PC-3 (cell line): ENCODE measurements around the gene PDGFRA.
"Not testable (repeated sequence)": the region's sequence is repeated elsewhere in the genome, so short reads cannot be mapped to it uniquely, and the experiment has no call there.

ENCODE experiments used
- EZH2phosphoT487 ChIP-seq: fragments of 300-600 bp; sonication (generic); IDR thresholded peaks from 2 replicates; pipeline ENCODE4 v1.6.1; 2018; ENCODE audit warnings: mild to moderate bottlenecking, antibody characterized with exemption, low read length, borderline replicate concordance
- TF ChIP-seq, protein P1 (sequence below): fragments of 300-600 bp; sonication (generic); conservative IDR thresholded peaks from 2 replicates; pipeline ENCODE4 v1.5.1; 2017; ENCODE audit warnings: antibody characterized with exemption, low read depth, mild to moderate bottlenecking, low read length

GRCh38 chr4:54252312-54252711 lies 23.2 kb downstream of the PDGFRA start:
- TF ChIP-seq, protein P1, sequence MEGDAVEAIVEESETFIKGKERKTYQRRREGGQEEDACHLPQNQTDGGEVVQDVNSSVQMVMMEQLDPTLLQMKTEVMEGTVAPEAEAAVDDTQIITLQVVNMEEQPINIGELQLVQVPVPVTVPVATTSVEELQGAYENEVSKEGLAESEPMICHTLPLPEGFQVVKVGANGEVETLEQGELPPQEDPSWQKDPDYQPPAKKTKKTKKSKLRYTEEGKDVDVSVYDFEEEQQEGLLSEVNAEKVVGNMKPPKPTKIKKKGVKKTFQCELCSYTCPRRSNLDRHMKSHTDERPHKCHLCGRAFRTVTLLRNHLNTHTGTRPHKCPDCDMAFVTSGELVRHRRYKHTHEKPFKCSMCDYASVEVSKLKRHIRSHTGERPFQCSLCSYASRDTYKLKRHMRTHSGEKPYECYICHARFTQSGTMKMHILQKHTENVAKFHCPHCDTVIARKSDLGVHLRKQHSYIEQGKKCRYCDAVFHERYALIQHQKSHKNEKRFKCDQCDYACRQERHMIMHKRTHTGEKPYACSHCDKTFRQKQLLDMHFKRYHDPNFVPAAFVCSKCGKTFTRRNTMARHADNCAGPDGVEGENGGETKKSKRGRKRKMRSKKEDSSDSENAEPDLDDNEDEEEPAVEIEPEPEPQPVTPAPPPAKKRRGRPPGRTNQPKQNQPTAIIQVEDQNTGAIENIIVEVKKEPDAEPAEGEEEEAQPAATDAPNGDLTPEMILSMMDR: not testable (repeated sequence)
- not testable (repeated sequence) for TF ChIP-seq EZH2phosphoT487
